Esophagus squamous epithelium (tissue), 5 donors: Measurements from ENCODE around the gene ARHGAP42. TPM values are rescaled to one million over a fixed set of nuclear protein-coding genes. Genes with fewer than 3 reads are reported as not detected.
A peak's percentile ranks its signal among the peaks of the same experiment; 100 is the strongest.

ENCODE experiments used
- DNase-seq: peaks from one replicate; lab custom pipeline; 2025; lab: John Stamatoyannopoulos, UW
- H3K27ac ChIP-seq, 4 donors: fragments of 200-600 bp; sonication (generic); one replicate each; pipeline ENCODE4 v1.5.1; 2016 to 2019; ENCODE audit warnings: mild to moderate bottlenecking in 1 of 4
- H3K27me3 ChIP-seq, 4 donors: fragments of 200-600 bp; sonication (generic); 1 replicate in 3 of 4; 2 replicates in 1 of 4; pipeline versions ENCODE4 v1.5.1 to v1.6.0; 2017 to 2021; ENCODE audit warnings: antibody characterized with exemption in 1 of 4
- H3K36me3 ChIP-seq, 3 donors: fragments of 200-600 bp; sonication (generic); one replicate each; pipeline ENCODE4 v1.5.1; 2016 to 2019
- H3K4me1 ChIP-seq, 3 donors: fragments of 200-600 bp; sonication (generic); one replicate each; pipeline ENCODE4 v1.5.1; 2017 to 2019
- H3K4me3 ChIP-seq, 4 donors: fragments of 200-600 bp; sonication (generic); 1 replicate in 3 of 4; 2 replicates in 1 of 4; pipeline ENCODE4 v1.5.1; 2016 to 2019; ENCODE audit warnings: mild to moderate bottlenecking in 2 of 4, moderate library complexity in 1 of 4
- H3K9me3 ChIP-seq, 3 donors: fragments of 200-600 bp; sonication (generic); one replicate each; pipeline ENCODE4 v1.5.1; 2016 to 2019
- CTCF ChIP-seq, 6 experiments: fragments of 450-650 bp in 4 of 6; fragments of 200-600 bp in 2 of 6; sonication (generic) in 2 of 6; IDR thresholded peaks; one replicate each; pipeline ENCODE4 v1.5.1; 2016 to 2019; ENCODE audit warnings: antibody characterized with exemption in 6 of 6, mild to moderate bottlenecking in 4 of 6, moderate library complexity in 4 of 6
- POLR2A ChIP-seq, 4 donors: fragments of 450-650 bp; IDR thresholded peaks; one replicate each; pipeline ENCODE4 v1.6.1; 2017; ENCODE audit warnings: antibody characterized with exemption in 4 of 4, mild to moderate bottlenecking in 4 of 4, moderate library complexity in 3 of 4
- WGBS, 2 donors: methylation state at CpG; one replicate each; pipeline ENCODE4 v1.1.5; 2018; 5-methylcytosine and 5-hydroxymethylcytosine counted together
- intact Hi-C: fragments of 100-400 bp; cut with DNase I; formaldehyde crosslinking; loops from one replicate; pipeline ENCODE4 v1.15.0; 2022
- total RNA-seq, 4 donors: library from RNA; depleted of rRNA; stranded (reverse); fragments of >200 nt; gene quantifications; one replicate each; pipeline ENCODE4 v1.1.0, GENCODE V29; 2016
- donor health status: DM: yes; HTN: yes; CAD: no.

Gene ARHGAP42
- total RNA-seq, 4 donors from 2014 or later = 3.5 to 10.1 (median 6.4) TPM

DNA sequence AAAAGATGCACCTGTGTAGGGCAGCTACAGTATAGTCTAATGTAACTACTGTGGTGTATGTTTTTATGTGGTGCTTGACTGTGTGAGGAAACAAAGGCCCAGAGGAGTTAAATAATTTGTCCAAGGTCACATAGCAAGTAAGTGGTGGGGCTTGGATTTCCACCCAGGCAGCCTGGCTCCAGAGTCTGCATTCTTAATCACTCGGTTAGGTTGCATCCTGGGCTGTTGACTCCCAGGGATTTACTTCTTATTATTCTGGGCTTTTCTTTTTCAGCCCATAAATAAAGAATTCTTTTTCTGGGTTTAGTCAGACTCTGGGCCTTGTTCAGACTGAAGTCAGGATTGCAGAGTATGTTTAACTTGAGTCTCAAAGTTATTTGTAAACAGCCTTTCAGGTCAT lies 82.1 kb downstream of the ARHGAP42 start:
- H3K9me3 ChIP-seq = no peaks in the 10 kb centered on the region
- H3K36me3 ChIP-seq = peaks cover 0 to 16% (median 0%) of the 10 kb centered on the region in 3 donors
- H3K27me3 ChIP-seq = no peaks in the 10 kb centered on the region
- H3K4me1 ChIP-seq = peaks cover 0 to 11% (median 4%) of the 10 kb centered on the region in 3 donors
- DNase-seq = no peak
- H3K4me3 ChIP-seq = no peak overlapping the region
- no peak overlapping the region for H3K27ac ChIP-seq
- 21 to 25% methylated on average over 1 of the region's 1 CpG for WGBS, 2 donors
- intact Hi-C loops = no loop called here
- TF ChIP-seq POLR2A (IDR thresholded peaks at IDR 0.05) (no peak), CTCF (IDR thresholded peaks at IDR 0.05) (no peak)

- intact Hi-C loops = no loop called here
Measured at GRCh38 chr11:100769617-100770016, 82.5 kb downstream of the ARHGAP42 start.

DNA sequence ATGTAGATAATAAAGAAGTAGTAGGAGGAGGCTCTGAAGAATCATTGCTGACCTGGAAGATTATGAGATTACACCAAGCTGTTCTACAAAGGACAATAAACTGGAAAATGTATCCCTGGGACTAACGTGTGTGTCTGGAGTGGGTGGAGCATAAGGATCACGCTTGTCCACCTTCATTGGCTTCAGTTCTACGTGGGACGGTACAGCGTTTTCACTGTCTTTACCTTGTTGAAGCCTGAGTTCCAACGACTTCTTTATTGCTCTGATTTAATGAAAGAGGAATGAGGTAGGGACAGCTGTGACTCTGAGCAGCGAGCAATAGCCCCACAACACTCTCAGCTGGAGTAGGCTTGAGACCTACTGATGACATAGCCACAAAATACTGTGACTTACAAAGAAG lies 87.0 kb downstream of the ARHGAP42 start:
- TF ChIP-seq CTCF (IDR thresholded peaks at IDR 0.05) (no peak), POLR2A (IDR thresholded peaks at IDR 0.05) (no peak)
- Histone ChIP-seq H3K4me3 (no peak overlapping the region), H3K4me1 (peaks cover 0 to 38% (median 7%) of the 10 kb centered on the region in 3 donors), H3K27me3 (no peaks in the 10 kb centered on the region), H3K9me3 (no peaks in the 10 kb centered on the region), H3K36me3 (peaks cover 0 to 16% (median 0%) of the 10 kb centered on the region in 3 donors), H3K27ac (no peak overlapping the region)
- intact Hi-C loops = no loop called here
- DNase-seq = no peak
- 87 to 91% methylated on average over 7 of the region's 7 CpGs for WGBS, 2 donors

More at GRCh38 chr11:100769617-100770016, 82.5 kb downstream of the ARHGAP42 start:
- WGBS, 2 donors = 47 to 75% methylated on average over 3 of the region's 3 CpGs
- TF ChIP-seq CTCF (IDR thresholded peaks at IDR 0.05) = no peak
- TF ChIP-seq POLR2A (IDR thresholded peaks at IDR 0.05) = no peak
- Histone ChIP-seq H3K4me1 (peaks cover 0 to 11% (median 4%) of the 10 kb centered on the region in 3 donors), H3K9me3 (no peaks in the 10 kb centered on the region), H3K27ac (no peak overlapping the region), H3K36me3 (peaks cover 0 to 16% (median 0%) of the 10 kb centered on the region in 3 donors), H3K27me3 (no peaks in the 10 kb centered on the region), H3K4me3 (no peak overlapping the region)
- DNase-seq = no peak

DNA sequence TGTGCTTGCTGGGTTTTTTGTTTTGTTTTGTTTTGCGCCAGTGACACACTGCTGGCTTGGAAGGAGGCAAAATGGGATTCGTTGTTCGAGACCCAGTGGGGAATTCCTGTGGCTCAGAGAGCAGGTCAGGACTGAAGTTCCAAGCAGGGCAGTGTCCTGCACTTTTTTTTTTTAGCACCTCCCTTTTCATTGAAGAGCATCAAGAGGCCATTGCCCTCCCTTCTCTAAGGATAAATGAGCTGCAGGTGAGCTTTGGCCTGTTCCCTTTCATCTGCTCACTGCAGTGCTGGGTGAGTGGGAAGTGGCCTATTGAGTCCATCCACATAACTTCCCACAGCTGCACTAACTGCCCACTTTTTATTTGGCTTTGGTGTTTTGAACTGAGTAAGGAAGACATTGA lies 87.8 kb downstream of the ARHGAP42 start:
- H3K9me3 ChIP-seq = no peaks in the 10 kb centered on the region
- WGBS, 2 donors = 62 to 67% methylated on average over 3 of the region's 3 CpGs
- DNase-seq = no peak
- no peaks in the 10 kb centered on the region for H3K27me3 ChIP-seq
- no peak for TF ChIP-seq CTCF (IDR thresholded peaks at IDR 0.05)
- no peak for TF ChIP-seq POLR2A (IDR thresholded peaks at IDR 0.05)
- peaks cover 0 to 35% (median 4%) of the 10 kb centered on the region in 3 donors for H3K4me1 ChIP-seq
- H3K36me3 ChIP-seq = peaks cover 0 to 16% (median 0%) of the 10 kb centered on the region in 3 donors
- H3K27ac ChIP-seq = no peak overlapping the region
- no peak overlapping the region for H3K4me3 ChIP-seq
- intact Hi-C loops = no loop called here

DNA sequence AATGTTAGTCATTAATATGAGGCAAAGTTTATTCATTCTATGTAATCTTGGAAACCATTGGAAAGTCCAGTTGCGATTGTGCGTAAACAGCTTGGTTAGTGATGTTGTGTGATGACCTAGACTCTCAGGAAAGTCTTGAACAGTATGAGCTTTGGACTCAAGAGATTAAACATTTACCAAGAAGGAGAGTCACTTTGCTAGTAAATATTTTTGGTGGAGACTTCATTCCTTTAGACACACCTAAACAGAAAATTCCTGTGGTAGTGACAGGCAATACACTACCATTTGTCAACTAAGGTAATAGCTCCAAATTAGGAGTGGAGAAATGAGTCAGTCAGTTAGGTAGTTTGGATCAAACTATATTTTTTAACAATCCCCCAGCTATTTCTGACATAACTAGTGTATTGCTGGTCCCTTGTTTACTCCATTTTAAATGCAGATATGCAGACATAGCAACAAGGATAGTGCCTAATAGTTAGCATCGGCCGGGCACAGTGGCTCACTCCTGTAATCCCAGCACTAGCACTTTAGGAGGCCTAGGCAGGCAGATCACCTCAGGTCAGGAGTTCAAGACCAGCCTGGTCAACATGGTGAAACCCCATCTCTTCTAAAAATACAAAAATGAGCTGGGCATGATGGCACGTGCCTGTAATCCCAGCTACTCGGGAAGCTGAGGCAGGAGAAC lies 89.3 kb downstream of the ARHGAP42 start:
- Histone ChIP-seq H3K4me1 (peaks cover 0 to 50% (median 11%) of the 10 kb centered on the region in 3 donors), H3K27me3 (no peaks in the 10 kb centered on the region), H3K27ac (peak overlapping the region; percentile 48 to 68 (median 58)), H3K9me3 (no peaks in the 10 kb centered on the region), H3K36me3 (peaks cover 0 to 16% (median 0%) of the 10 kb centered on the region in 3 donors), H3K4me3 (no peak overlapping the region)
- WGBS, 2 donors = 73 to 80% methylated on average over 6 of the region's 6 CpGs
- intact Hi-C loops = no loop called here
- TF ChIP-seq CTCF (IDR thresholded peaks at IDR 0.05) (no peak), POLR2A (IDR thresholded peaks at IDR 0.05) (no peak)
- no peak for DNase-seq
